H4 (cell line): ENCODE data around the gene CD248. TPM values are rescaled to one million over a fixed set of nuclear protein-coding genes. Genes with fewer than 3 reads are reported as not detected.
"Not testable (repeated sequence)": the region's sequence is repeated elsewhere in the genome, so short reads cannot be mapped to it uniquely, and the experiment has no call there.

Experiments
- DNase-seq: peaks from one replicate; pipeline ENCODE4 v3.0.0-alpha.2; 2015; ENCODE audit warnings: low spot score
- total RNA-seq: library from RNA; depleted of rRNA; stranded (reverse); fragments of >200 nt; shearing (Covaris generic); gene quantifications from 2 replicates; pipeline ENCODE4 v1.2.3, GENCODE V29; 2014; rRNA removed

The CD248 gene
- not detected in 2 replicates for total RNA-seq

GRCh38 chr11:66316849-66317251 is at the start of gene CD248:
Gene CD248 (minus strand): TSS chr11:66317044. CDS start chr11:66317027, 17 bp downstream.
- DNase-seq = no peak

GRCh38 chr11:66365711-66366619 is 49.1 kb upstream of the CD248 start:
- DNase-seq = no peak

- no peak for DNase-seq
Observed at GRCh38 chr11:66365166-66365565, 48.3 kb upstream of the CD248 start.

GRCh38 chr11:66363805-66364535 is 47.1 kb upstream of the CD248 start:
- no peak for DNase-seq

GRCh38 chr11:66363187-66363601 is 46.4 kb upstream of the CD248 start:
- DNase-seq = no peak

- DNase-seq = no peak
Observed at GRCh38 chr11:66362481-66363147, 45.8 kb upstream of the CD248 start.

GRCh38 chr11:66361502-66361941 is 44.7 kb upstream of the CD248 start:
- no peak for DNase-seq

- DNase-seq = no peak
Observed at GRCh38 chr11:66360406-66361073, 43.7 kb upstream of the CD248 start.

GRCh38 chr11:66359662-66360087 is 42.8 kb upstream of the CD248 start:
- no peak for DNase-seq

- not testable (repeated sequence) for DNase-seq
Observed at GRCh38 chr11:66350560-66351235, 33.9 kb upstream of the CD248 start.

GRCh38 chr11:66349084-66349386 is 32.2 kb upstream of the CD248 start:
- no peak for DNase-seq

- DNase-seq = peak; percentile 79
Observed at GRCh38 chr11:66347425-66348276, 30.8 kb upstream of the CD248 start, which contains the start of gene B4GAT1. Gene B4GAT1 (minus strand): TSS chr11:66347629. CDS start chr11:66347545, 84 bp downstream.

GRCh38 chr11:66346476-66347424 is 29.9 kb upstream of the CD248 start:
- DNase-seq = no peak

- DNase-seq = no peak
Observed at GRCh38 chr11:66345316-66345649, 28.4 kb upstream of the CD248 start.

GRCh38 chr11:66344550-66345315 is 27.9 kb upstream of the CD248 start, which contains the start of gene BRMS1:
Gene BRMS1 (minus strand): TSS chr11:66345104. CDS start chr11:66342234, 2,870 bp downstream.
- peak; percentile 96 for DNase-seq

- no peak for DNase-seq
Observed at GRCh38 chr11:66343176-66343575, 26.3 kb upstream of the CD248 start.

GRCh38 chr11:66341502-66342126 is 24.8 kb upstream of the CD248 start:
- no peak for DNase-seq
